HG02610 (cell line): ENCODE measurements around the gene ANXA11.
"Not testable (repeated sequence)": the region's sequence is repeated elsewhere in the genome, so short reads cannot be mapped to it uniquely, and the experiment has no call there.

Source experiments
- ATAC-seq: cut with Tn5 transposase; IDR thresholded peaks from one replicate; pipeline ENCODE4 v1.9.1; 2021; ENCODE audit warnings: mild to moderate bottlenecking, moderate library complexity; ENCODE audit not compliant: unreplicated experiment

The ANXA11 gene

GRCh38 chr10:80205477-80206276 is at the start of gene ANXA11:
TSS of gene ANXA11 (minus strand) at chr10:80205537. CDS start at chr10:80172861, 32,676 bp downstream.
- peak; percentile 93 for ATAC-seq

- not testable (repeated sequence) for ATAC-seq
Measured at GRCh38 chr10:80254726-80255125, 49.4 kb upstream of the ANXA11 start.

- not testable (repeated sequence) for ATAC-seq
Measured at GRCh38 chr10:80253963-80254271, 48.6 kb upstream of the ANXA11 start.

- ATAC-seq: peak; percentile 75
Measured at GRCh38 chr10:80253266-80253962, 48.1 kb upstream of the ANXA11 start.

GRCh38 chr10:80252296-80252887 is 47.1 kb upstream of the ANXA11 start:
- ATAC-seq: no peak

GRCh38 chr10:80251703-80252280 is 46.5 kb upstream of the ANXA11 start:
- not testable (repeated sequence) for ATAC-seq

- not testable (repeated sequence) for ATAC-seq
Measured at GRCh38 chr10:80250399-80250798, 45.1 kb upstream of the ANXA11 start.

- ATAC-seq: not testable (repeated sequence)
Measured at GRCh38 chr10:80249906-80250305, 44.6 kb upstream of the ANXA11 start.

- not testable (repeated sequence) for ATAC-seq
Measured at GRCh38 chr10:80247611-80248010, 42.3 kb upstream of the ANXA11 start.

- not testable (repeated sequence) for ATAC-seq
Measured at GRCh38 chr10:80244371-80244770, 39.0 kb upstream of the ANXA11 start.

- ATAC-seq: not testable (repeated sequence)
Measured at GRCh38 chr10:80242341-80242740, 37.0 kb upstream of the ANXA11 start.

GRCh38 chr10:80236457-80236856 is 31.1 kb upstream of the ANXA11 start:
- ATAC-seq: not testable (repeated sequence)

- peak; percentile 100 for ATAC-seq
Measured at GRCh38 chr10:80234331-80235235, 29.2 kb upstream of the ANXA11 start.

- ATAC-seq: not testable (repeated sequence)
Measured at GRCh38 chr10:80233871-80234270, 28.5 kb upstream of the ANXA11 start.

GRCh38 chr10:80226723-80227122 is 21.4 kb upstream of the ANXA11 start:
- ATAC-seq: peak; percentile 88

- ATAC-seq: not testable (repeated sequence)
Measured at GRCh38 chr10:80223031-80223419, 17.7 kb upstream of the ANXA11 start.

- peak; percentile 95 for ATAC-seq
Measured at GRCh38 chr10:80218878-80219277, 13.5 kb upstream of the ANXA11 start.

GRCh38 chr10:80214368-80214982 is 9.1 kb upstream of the ANXA11 start:
- ATAC-seq: not testable (repeated sequence)

GRCh38 chr10:80212535-80213115 is 7.3 kb upstream of the ANXA11 start:
- not testable (repeated sequence) for ATAC-seq

GRCh38 chr10:80211786-80212185 is 6.4 kb upstream of the ANXA11 start:
- no peak for ATAC-seq
